Trophoblast cell (in vitro differentiated cells and primary cell): Measurements from ENCODE around the gene SORCS3.

ENCODE experiments used
- DNase-seq, 2 donors: peaks; one replicate each; pipeline ENCODE4 v3.0.0-alpha.2; 2016
- H2AFZ ChIP-seq: 2 replicates; pipeline ENCODE4 v1.6.1; 2013; ENCODE audit warnings: low read length, moderate library complexity, mild to moderate bottlenecking; ENCODE audit not compliant: insufficient read depth, poor library complexity
- H2AK5ac ChIP-seq: 2 replicates; pipeline ENCODE4 v1.6.1; 2013; ENCODE audit warnings: mild to moderate bottlenecking, low read length
- H2BK120ac ChIP-seq: 2 replicates; pipeline ENCODE4 v1.6.1; 2013; ENCODE audit warnings: low read length, mild to moderate bottlenecking, moderate library complexity; ENCODE audit not compliant: insufficient read depth, poor library complexity
- H2BK12ac ChIP-seq: 2 replicates; pipeline ENCODE4 v1.6.1; 2013; ENCODE audit warnings: mild to moderate bottlenecking, low read length, moderate library complexity
- H2BK5ac ChIP-seq: 2 replicates; pipeline ENCODE4 v1.6.1; 2013; ENCODE audit warnings: low read length, low read depth, moderate library complexity, mild to moderate bottlenecking; ENCODE audit not compliant: poor library complexity
- H3K14ac ChIP-seq: 2 replicates; pipeline ENCODE4 v1.6.1; 2013; ENCODE audit warnings: mild to moderate bottlenecking, low read length
- H3K18ac ChIP-seq: 2 replicates; pipeline ENCODE4 v1.6.1; 2013; ENCODE audit warnings: mild to moderate bottlenecking, low read length
- H3K23ac ChIP-seq: 2 replicates; pipeline ENCODE4 v1.6.1; 2013; ENCODE audit warnings: low read length
- H3K27ac ChIP-seq: 2 replicates; pipeline ENCODE4 v1.5.1; 2013; ENCODE audit warnings: low read depth, mild to moderate bottlenecking, inconsistent platforms, low read length, moderate library complexity
- H3K27me3 ChIP-seq: 2 replicates; pipeline ENCODE4 v1.6.1; 2013; ENCODE audit warnings: inconsistent platforms, mild to moderate bottlenecking, low read length, moderate library complexity; ENCODE audit not compliant: insufficient read depth
- H3K36me3 ChIP-seq, 2 experiments: 1 replicate in 1 of 2; 2 replicates in 1 of 2; pipeline ENCODE4 v1.6.1; 2013; ENCODE audit warnings: low read length in 2 of 2, mild to moderate bottlenecking in 2 of 2, moderate library complexity in 1 of 2; ENCODE audit not compliant: insufficient read depth in 2 of 2, control insufficient read depth in 1 of 2
- H3K4ac ChIP-seq: 2 replicates; pipeline ENCODE4 v1.6.1; 2013; ENCODE audit warnings: low read depth, mild to moderate bottlenecking, low read length, moderate library complexity
- H3K4me1 ChIP-seq, 2 experiments: 1 replicate in 1 of 2; 2 replicates in 1 of 2; pipeline ENCODE4 v1.6.1; 2013; ENCODE audit warnings: low read length in 2 of 2, mild to moderate bottlenecking in 2 of 2, moderate library complexity in 1 of 2; ENCODE audit not compliant: insufficient read depth in 2 of 2, control insufficient read depth in 1 of 2
- H3K4me2 ChIP-seq: 2 replicates; pipeline ENCODE4 v1.6.1; 2013; ENCODE audit warnings: inconsistent platforms, mild to moderate bottlenecking, low read length, moderate library complexity
- H3K4me3 ChIP-seq: 2 replicates; pipeline ENCODE4 v1.5.1; 2013; ENCODE audit warnings: mild to moderate bottlenecking, low read depth, low read length, inconsistent platforms
- H3K79me1 ChIP-seq: one replicate; pipeline ENCODE4 v1.6.1; 2013; ENCODE audit warnings: low read length
- H3K79me2 ChIP-seq: 2 replicates; pipeline ENCODE4 v1.6.1; 2013; ENCODE audit warnings: low read length, mild to moderate bottlenecking; ENCODE audit not compliant: control insufficient read depth, insufficient read depth, poor library complexity
- H3K9ac ChIP-seq: 2 replicates; pipeline ENCODE4 v1.6.1; 2013; ENCODE audit warnings: mild to moderate bottlenecking, low read length
- H3K9me3 ChIP-seq: 2 replicates; pipeline ENCODE4 v1.6.1; 2013; ENCODE audit warnings: low read depth, mild to moderate bottlenecking, control low read depth, inconsistent platforms, low read length; ENCODE audit not compliant: insufficient read depth
- H4K12ac ChIP-seq: 2 replicates; pipeline ENCODE4 v1.6.1; 2013; ENCODE audit warnings: low read depth, mild to moderate bottlenecking, low read length, moderate library complexity
- H4K8ac ChIP-seq: 2 replicates; pipeline ENCODE4 v1.6.1; 2013; ENCODE audit warnings: low read depth, mild to moderate bottlenecking, low read length, moderate library complexity
- H4K91ac ChIP-seq: one replicate; pipeline ENCODE4 v1.6.1; 2013; ENCODE audit warnings: low read depth, mild to moderate bottlenecking, low read length, moderate library complexity
- WGBS: extraction: QIAGEN DNeasy Blood & Tissue Kit; methylation state at CpG from one replicate; pipeline ENCODE4 v1.1.7; 2013; ENCODE audit warnings: missing lambda C conversion rate; ENCODE audit not compliant: insufficient read length, insufficient coverage; ENCODE audit errors: extremely low coverage; 5-methylcytosine and 5-hydroxymethylcytosine counted together

Gene SORCS3

DNA sequence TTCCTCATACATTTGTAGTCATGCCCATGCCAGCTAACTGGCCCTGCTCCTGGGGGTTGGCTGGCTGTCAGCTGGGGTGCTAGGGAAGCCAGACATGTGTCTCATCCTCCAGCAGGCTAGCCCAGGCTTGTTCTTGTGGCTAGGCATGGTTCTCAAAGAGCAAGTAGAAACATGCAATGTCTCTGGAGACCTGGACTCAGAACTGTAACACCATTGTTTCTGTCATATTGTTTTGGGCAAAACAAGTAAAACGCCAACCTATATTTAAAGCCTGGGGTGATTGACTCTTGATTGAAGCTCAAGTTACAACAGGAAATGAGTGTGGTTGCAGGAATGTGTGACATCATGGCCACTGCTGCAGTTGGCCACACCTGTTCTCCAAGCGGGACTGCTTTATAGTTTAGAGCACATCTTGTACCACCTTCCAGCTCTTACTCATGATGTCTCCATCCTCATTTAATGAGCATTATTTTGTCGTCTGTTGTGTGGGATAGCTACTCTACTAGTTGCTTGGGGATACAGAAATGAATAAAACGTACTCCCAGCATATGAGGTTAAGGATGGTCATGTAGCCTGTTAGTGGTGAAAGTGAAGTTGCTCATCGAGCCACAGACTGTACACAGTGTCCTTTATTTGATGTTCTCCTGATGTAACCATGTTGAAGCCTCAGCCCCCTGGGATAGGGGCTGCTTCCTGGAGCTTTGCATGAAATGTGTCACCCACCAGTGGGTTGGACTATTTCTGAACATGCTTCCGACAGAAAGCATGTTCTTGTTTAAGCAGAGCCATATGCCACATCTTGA is 168.4 kb downstream of the SORCS3 start:
- no CpG with 5 or more reads among the region's 6 CpGs for WGBS
- Histone ChIP-seq H3K14ac (no peak overlapping the region), H3K79me1 (peaks cover 5% of the 10 kb centered on the region), H3K27ac (peak overlapping the region; percentile 59), H2AK5ac (no peak overlapping the region), H2BK12ac (no peak overlapping the region), H2AFZ (no peak overlapping the region), H3K18ac (no peak overlapping the region), H3K23ac (no peak overlapping the region), H2BK120ac (peak overlapping the region; percentile 4), H3K36me3 (no peaks in the 10 kb centered on the region), H3K4me2 (peak overlapping the region; percentile 3), H3K4me3 (no peak overlapping the region), H4K8ac (no peak overlapping the region), H3K27me3 (no peaks in the 10 kb centered on the region), H3K4ac (no peak overlapping the region), H2BK5ac (peak overlapping the region; percentile 15), H3K9ac (no peak overlapping the region), H4K12ac (no peak overlapping the region), H4K91ac (peak overlapping the region; percentile 20), H3K79me2 (no peaks in the 10 kb centered on the region), H3K9me3 (no peaks in the 10 kb centered on the region), H3K4me1 (peaks cover 12% of the 10 kb centered on the region in 2 experiments)
- no peak for DNase-seq

DNA sequence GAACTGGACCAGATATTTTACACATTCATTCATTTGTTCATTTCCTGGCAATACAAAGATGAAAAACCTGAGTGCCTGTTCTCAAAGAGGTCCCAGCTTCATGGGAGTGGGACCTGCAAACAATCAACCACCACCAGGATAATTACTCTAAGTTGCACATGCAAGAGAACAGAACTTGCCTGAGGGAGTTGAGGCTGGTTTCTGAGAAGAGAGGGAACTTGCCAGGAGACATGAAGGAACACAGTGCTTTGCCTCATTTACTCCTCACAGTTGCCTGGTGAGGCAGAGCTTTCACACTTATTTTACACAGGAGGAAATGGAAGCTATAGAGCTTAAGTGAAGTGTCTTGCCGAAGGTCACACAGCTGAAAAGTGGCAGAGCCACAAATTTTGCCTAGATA is 170.1 kb downstream of the SORCS3 start:
- H3K4ac ChIP-seq, result no peak overlapping the region
- H4K8ac ChIP-seq, result no peak overlapping the region
- no peak overlapping the region for H3K4me2 ChIP-seq
- no peak overlapping the region for H2BK12ac ChIP-seq
- no CpG with 5 or more reads among the region's 1 CpG for WGBS
- H2AFZ ChIP-seq, result no peak overlapping the region
- no peak overlapping the region for H3K23ac ChIP-seq
- H3K18ac ChIP-seq, result no peak overlapping the region
- H3K14ac ChIP-seq, result no peak overlapping the region
- H2BK5ac ChIP-seq, result no peak overlapping the region
- no peak overlapping the region for H2AK5ac ChIP-seq
- no peak for DNase-seq
- H3K27me3 ChIP-seq, result no peaks in the 10 kb centered on the region
- no peaks in the 10 kb centered on the region for H3K36me3 ChIP-seq
- no peak overlapping the region for H3K4me3 ChIP-seq
- H3K27ac ChIP-seq, result peak overlapping the region; percentile 36
- H3K79me1 ChIP-seq, result peaks cover 5% of the 10 kb centered on the region
- no peak overlapping the region for H3K9ac ChIP-seq
- H3K4me1 ChIP-seq, result peaks cover 12% of the 10 kb centered on the region in 2 experiments
- no peak overlapping the region for H4K91ac ChIP-seq
- no peaks in the 10 kb centered on the region for H3K9me3 ChIP-seq
- no peak overlapping the region for H2BK120ac ChIP-seq
- H3K79me2 ChIP-seq, result no peaks in the 10 kb centered on the region
- H4K12ac ChIP-seq, result no peak overlapping the region

DNA sequence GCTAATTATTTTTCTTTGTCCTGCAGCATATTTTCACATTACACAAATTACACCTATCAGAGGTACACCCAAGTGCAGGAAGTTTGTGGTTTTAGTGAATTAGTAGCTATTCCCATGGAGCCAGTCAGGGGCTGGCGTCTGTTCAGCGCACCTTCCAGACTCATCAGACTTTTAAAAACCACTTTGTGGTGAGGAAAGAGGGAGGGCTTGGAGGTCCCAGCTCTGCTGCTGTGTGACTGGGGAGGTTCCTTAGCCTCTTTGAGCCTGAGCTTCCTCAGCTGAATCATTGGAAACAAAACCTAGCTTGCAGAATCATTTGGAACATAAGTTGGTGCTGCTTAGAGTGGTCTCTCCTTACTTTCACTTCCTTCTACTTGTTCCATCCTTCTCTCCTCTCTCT is 175.4 kb downstream of the SORCS3 start:
- no peak overlapping the region for H3K18ac ChIP-seq
- no peak overlapping the region for H4K12ac ChIP-seq
- no peak overlapping the region for H3K9ac ChIP-seq
- no peak overlapping the region for H3K14ac ChIP-seq
- no peaks in the 10 kb centered on the region for H3K79me1 ChIP-seq
- no peak overlapping the region for H3K23ac ChIP-seq
- no peak overlapping the region for H3K4me3 ChIP-seq
- no peaks in the 10 kb centered on the region for H3K79me2 ChIP-seq
- no peak overlapping the region for H4K91ac ChIP-seq
- H2BK5ac ChIP-seq, result no peak overlapping the region
- H2AFZ ChIP-seq, result no peak overlapping the region
- no peak overlapping the region for H2BK12ac ChIP-seq
- no peak overlapping the region for H4K8ac ChIP-seq
- no peak overlapping the region for H3K4ac ChIP-seq
- WGBS, result no CpG with 5 or more reads among the region's 2 CpGs
- no peak overlapping the region for H3K27ac ChIP-seq
- H3K4me1 ChIP-seq, result peaks cover 2 to 4% of the 10 kb centered on the region in 2 experiments
- no peaks in the 10 kb centered on the region for H3K9me3 ChIP-seq
- no peak overlapping the region for H2BK120ac ChIP-seq
- H2AK5ac ChIP-seq, result no peak overlapping the region
- H3K36me3 ChIP-seq, result no peaks in the 10 kb centered on the region
- no peak overlapping the region for H3K4me2 ChIP-seq
- no peak for DNase-seq
- no peaks in the 10 kb centered on the region for H3K27me3 ChIP-seq

DNA sequence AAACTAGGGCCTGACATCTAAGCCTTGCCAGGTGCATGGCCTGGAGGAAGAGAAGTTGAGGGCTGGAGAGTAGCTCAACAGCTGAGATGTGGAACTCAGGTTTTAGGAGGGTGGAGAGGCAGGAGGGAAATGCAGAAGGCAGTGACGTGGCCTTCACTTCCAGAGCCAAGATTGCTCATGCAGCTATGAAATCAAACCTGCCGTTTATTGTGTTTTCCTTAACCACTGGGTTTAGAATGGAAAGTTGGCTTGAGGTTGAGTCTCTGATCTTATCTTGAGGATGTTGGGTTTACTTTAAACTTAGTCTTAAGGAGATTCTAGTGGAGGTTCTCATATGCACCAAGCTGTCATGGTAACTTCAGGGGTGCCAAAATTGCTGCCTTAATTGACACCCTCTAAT is 178.6 kb downstream of the SORCS3 start:
- Histone ChIP-seq H3K4me3 (no peak overlapping the region), H3K36me3 (no peaks in the 10 kb centered on the region), H4K12ac (no peak overlapping the region), H2AFZ (no peak overlapping the region), H3K79me2 (no peaks in the 10 kb centered on the region), H2BK12ac (no peak overlapping the region), H4K91ac (no peak overlapping the region), H3K18ac (no peak overlapping the region), H3K14ac (no peak overlapping the region), H3K23ac (no peak overlapping the region), H4K8ac (no peak overlapping the region), H3K4me1 (peaks cover 0 to 2% of the 10 kb centered on the region in 2 experiments), H3K27me3 (no peaks in the 10 kb centered on the region), H3K4me2 (no peak overlapping the region), H2BK120ac (no peak overlapping the region), H3K9ac (no peak overlapping the region), H3K9me3 (no peaks in the 10 kb centered on the region), H2AK5ac (no peak overlapping the region), H3K79me1 (no peaks in the 10 kb centered on the region), H3K27ac (no peak overlapping the region), H2BK5ac (no peak overlapping the region), H3K4ac (no peak overlapping the region)
- DNase-seq, result no peak
- WGBS, result no CpG with 5 or more reads among the region's 2 CpGs
